ES-I3 (cell line): ENCODE data around the gene ENKUR.

Source experiments
- H3K36me3 ChIP-seq: 2 replicates; pipeline ENCODE4 v1.6.1; 2013; ENCODE audit warnings: mild to moderate bottlenecking, low read length, control low read depth, moderate library complexity; ENCODE audit not compliant: insufficient read depth
- H3K4me1 ChIP-seq: 2 replicates; pipeline ENCODE4 v1.6.1; 2013; ENCODE audit warnings: mild to moderate bottlenecking, control low read depth, low read length; ENCODE audit not compliant: insufficient read depth
- H3K9ac ChIP-seq: 2 replicates; pipeline ENCODE4 v1.6.1; 2013; ENCODE audit warnings: low read depth, mild to moderate bottlenecking, low read length, moderate library complexity
- H3K9me3 ChIP-seq: 2 replicates; pipeline ENCODE4 v1.6.1; 2013; ENCODE audit warnings: mild to moderate bottlenecking, low read length, moderate library complexity; ENCODE audit not compliant: control insufficient read depth, insufficient read depth

ENKUR gene, protein sequence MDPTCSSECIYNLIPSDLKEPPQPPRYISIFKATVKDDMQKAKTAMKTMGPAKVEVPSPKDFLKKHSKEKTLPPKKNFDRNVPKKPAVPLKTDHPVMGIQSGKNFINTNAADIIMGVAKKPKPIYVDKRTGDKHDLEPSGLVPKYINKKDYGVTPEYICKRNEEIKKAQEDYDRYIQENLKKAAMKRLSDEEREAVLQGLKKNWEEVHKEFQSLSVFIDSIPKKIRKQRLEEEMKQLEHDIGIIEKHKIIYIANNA

GRCh38 chr10:25015828-25016375 lies at the start of gene ENKUR:
Gene ENKUR (minus strand): TSS chr10:25016158. CDS start chr10:25015936, 222 bp downstream.
- Histone ChIP-seq H3K36me3 (no peaks in the 10 kb centered on the region), H3K9me3 (no peaks in the 10 kb centered on the region), H3K9ac (peak within 1 kb of the TSS; percentile 69), H3K4me1 (0 out of 2 replicates have a peak, but pooled peaks cover 3% of the 10 kb centered on the region)

GRCh38 chr10:25064401-25064800 lies 48.4 kb upstream of the ENKUR start:
- Histone ChIP-seq H3K9me3 (no peaks in the 10 kb centered on the region), H3K36me3 (no peaks in the 10 kb centered on the region), H3K9ac (no peak overlapping the region), H3K4me1 (peaks cover 24% of the 10 kb centered on the region)

- no peaks in the 10 kb centered on the region for H3K9me3 ChIP-seq
- H3K9ac ChIP-seq, result no peak overlapping the region
- peaks cover 18% of the 10 kb centered on the region for H3K4me1 ChIP-seq
- H3K36me3 ChIP-seq, result no peaks in the 10 kb centered on the region
Measured at GRCh38 chr10:25063644-25064043, 47.7 kb upstream of the ENKUR start.

DNA sequence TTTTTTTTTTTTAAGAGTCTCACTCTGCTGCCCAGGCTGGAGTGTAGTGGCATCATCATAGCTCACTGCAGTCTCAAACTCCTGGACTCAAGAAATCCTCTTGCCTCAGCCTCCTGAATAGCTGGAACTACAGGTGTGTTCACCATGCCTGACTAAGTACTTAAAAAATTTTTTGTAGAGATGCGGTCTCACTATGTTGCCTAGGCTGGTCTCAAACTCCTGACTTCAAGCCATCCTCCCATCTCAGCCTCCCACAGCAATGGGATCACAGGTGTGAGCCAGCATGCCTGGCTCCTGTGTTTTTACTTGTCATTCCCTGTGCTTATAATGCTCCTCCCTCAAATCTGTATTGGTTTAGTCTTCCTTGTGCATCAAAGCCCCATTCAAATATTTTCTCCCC lies 47.2 kb upstream of the ENKUR start:
- Histone ChIP-seq H3K9me3 (no peaks in the 10 kb centered on the region), H3K4me1 (peaks cover 17% of the 10 kb centered on the region; the same call in 1 of the 2 replicates), H3K9ac (no peak overlapping the region), H3K36me3 (no peaks in the 10 kb centered on the region)

DNA sequence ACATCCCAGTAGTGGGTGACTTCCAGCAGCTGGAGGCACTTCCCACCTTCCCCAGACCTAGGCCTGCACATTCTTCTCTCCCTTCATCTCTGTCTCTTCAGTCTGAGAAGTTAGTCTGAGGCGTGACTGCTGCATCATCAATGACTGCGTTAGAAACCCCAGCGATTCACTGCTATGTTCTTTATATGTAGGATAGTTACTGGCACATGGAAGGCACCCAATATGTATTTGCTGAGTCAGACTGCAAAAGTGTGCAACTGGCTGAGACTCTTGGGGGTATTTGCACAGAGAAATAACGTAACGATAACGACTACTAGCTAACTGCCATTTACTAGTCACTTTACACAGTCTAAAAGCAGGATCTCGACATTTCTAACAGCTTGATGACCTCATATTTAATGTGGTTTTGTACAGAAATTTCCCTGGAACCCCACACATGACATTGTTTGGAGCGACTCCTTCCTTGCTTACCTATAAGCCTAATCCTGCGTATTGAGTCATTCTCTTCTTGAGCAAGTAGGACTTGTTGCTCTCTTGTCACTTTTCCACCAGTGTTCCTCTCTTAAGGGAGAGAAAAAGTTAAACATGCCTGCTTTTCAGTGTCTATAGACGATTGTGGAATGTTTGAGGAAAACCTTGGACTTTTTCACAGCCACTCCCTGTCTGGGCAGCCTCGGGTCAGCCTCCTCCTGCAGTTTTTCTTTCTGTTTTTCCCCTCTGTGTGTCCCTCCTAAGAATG lies 45.9 kb upstream of the ENKUR start:
- Histone ChIP-seq H3K4me1 (peaks cover 9% of the 10 kb centered on the region; the same call in 1 of the 2 replicates), H3K9ac (no peak overlapping the region), H3K36me3 (no peaks in the 10 kb centered on the region), H3K9me3 (no peaks in the 10 kb centered on the region)

DNA sequence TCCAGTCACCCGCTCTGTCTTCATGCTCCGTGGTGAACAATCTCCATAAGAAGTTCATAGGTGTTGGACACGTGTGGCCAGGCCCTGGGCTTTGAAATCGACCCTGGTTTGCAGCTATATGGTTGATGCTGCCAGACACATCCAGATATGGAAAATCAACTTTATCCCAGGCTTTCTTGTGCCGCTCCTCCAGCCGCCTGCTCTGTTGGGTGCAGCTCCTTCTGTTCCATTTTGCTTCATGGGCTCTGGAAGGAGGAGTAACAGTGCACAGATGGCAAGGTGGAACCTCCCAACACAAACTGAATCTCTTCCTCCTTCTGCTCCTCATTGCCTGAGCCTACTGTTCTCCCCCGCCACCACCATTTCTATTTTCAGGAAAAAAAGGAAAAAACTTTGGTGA lies 45.2 kb upstream of the ENKUR start:
- Histone ChIP-seq H3K36me3 (no peaks in the 10 kb centered on the region), H3K9ac (no peak overlapping the region), H3K9me3 (no peaks in the 10 kb centered on the region), H3K4me1 (peaks cover 9% of the 10 kb centered on the region; the same call in 1 of the 2 replicates)

- Histone ChIP-seq H3K9me3 (no peaks in the 10 kb centered on the region), H3K9ac (no peak overlapping the region), H3K4me1 (peaks cover 9% of the 10 kb centered on the region; the same call in 1 of the 2 replicates), H3K36me3 (no peaks in the 10 kb centered on the region)
Measured at GRCh38 chr10:25059990-25060389, 44.0 kb upstream of the ENKUR start.

- Histone ChIP-seq H3K36me3 (no peaks in the 10 kb centered on the region), H3K9me3 (no peaks in the 10 kb centered on the region), H3K4me1 (peaks cover 9% of the 10 kb centered on the region; the same call in 1 of the 2 replicates), H3K9ac (no peak overlapping the region)
Measured at GRCh38 chr10:25057886-25058285, 41.9 kb upstream of the ENKUR start.

GRCh38 chr10:25056726-25057125 lies 40.8 kb upstream of the ENKUR start:
- Histone ChIP-seq H3K9ac (no peak overlapping the region), H3K36me3 (no peaks in the 10 kb centered on the region), H3K9me3 (no peaks in the 10 kb centered on the region), H3K4me1 (peaks cover 1% of the 10 kb centered on the region; the same call in 1 of the 2 replicates)

DNA sequence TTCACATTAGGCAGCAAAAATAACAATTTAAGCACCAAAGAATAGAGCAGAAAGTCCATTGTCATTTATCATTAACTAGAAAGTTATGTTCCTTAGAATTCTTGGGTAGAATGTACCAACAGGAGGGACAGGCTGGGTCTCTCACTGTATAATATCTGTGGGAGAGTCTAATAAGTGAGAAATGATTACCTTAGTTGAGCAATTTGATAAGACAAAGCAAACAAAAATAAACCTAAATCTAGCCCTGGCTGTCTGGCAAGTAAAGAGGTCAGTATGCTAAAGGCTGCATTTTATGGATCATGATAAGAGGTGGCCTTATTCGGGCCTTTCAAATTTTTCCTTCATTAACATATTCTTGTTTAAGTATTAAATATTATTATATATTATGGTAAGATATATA lies 36.1 kb upstream of the ENKUR start:
- Histone ChIP-seq H3K9ac (no peak overlapping the region), H3K4me1 (no peaks in the 10 kb centered on the region), H3K36me3 (no peaks in the 10 kb centered on the region), H3K9me3 (peaks cover 4% of the 10 kb centered on the region; the same call in 1 of the 2 replicates)

GRCh38 chr10:25050402-25050801 lies 34.4 kb upstream of the ENKUR start:
- Histone ChIP-seq H3K9ac (no peak overlapping the region), H3K4me1 (no peaks in the 10 kb centered on the region), H3K36me3 (no peaks in the 10 kb centered on the region), H3K9me3 (peaks cover 4% of the 10 kb centered on the region; the same call in 1 of the 2 replicates)

DNA sequence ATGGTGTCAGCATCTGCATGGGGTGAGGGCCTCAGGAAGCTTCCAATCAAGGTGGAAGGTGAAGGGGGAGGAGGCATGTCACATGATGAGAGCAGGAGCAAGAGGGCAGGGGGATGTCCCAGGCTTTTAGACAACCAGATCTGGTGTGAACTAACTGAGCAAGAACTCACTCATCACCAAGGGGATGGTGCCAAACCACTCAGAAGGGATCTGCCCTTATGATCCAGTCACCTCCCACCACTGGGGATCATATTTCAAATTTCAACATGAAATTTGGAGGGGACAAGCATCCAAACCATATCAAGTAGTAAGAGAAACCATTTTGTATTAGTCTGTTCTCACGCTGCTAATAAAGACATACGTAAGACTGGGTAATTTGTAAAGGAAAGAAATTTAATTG lies 34.0 kb upstream of the ENKUR start:
- Histone ChIP-seq H3K9me3 (peaks cover 4% of the 10 kb centered on the region; the same call in 1 of the 2 replicates), H3K4me1 (no peaks in the 10 kb centered on the region), H3K36me3 (no peaks in the 10 kb centered on the region), H3K9ac (no peak overlapping the region)

- H3K4me1 ChIP-seq, result no peaks in the 10 kb centered on the region
- no peak overlapping the region for H3K9ac ChIP-seq
- no peaks in the 10 kb centered on the region for H3K36me3 ChIP-seq
- H3K9me3 ChIP-seq, result peaks cover 4% of the 10 kb centered on the region; the same call in 1 of the 2 replicates
Measured at GRCh38 chr10:25048450-25048849, 32.5 kb upstream of the ENKUR start.

GRCh38 chr10:25047591-25048301 lies 31.8 kb upstream of the ENKUR start:
- no peaks in the 10 kb centered on the region for H3K36me3 ChIP-seq
- no peaks in the 10 kb centered on the region for H3K4me1 ChIP-seq
- peaks cover 4% of the 10 kb centered on the region; the same call in 1 of the 2 replicates for H3K9me3 ChIP-seq
- H3K9ac ChIP-seq, result no peak overlapping the region
